Astrocyte (in vitro differentiated cells and primary cell): ENCODE data around the gene NOL8.

Source experiments
- CTCF ChIP-seq: IDR thresholded peaks from 2 replicates; pipeline ENCODE4 v1.5.1; 2011; ENCODE audit warnings: low read depth, mild to moderate bottlenecking, inconsistent platforms, low read length, moderate library complexity; ENCODE audit not compliant: insufficient read depth
- EZH2 ChIP-seq: IDR thresholded peaks from 2 replicates; pipeline ENCODE4 v1.6.1; 2012; ENCODE audit warnings: mild to moderate bottlenecking, low read length, inconsistent platforms; ENCODE audit not compliant: insufficient read depth

- TF ChIP-seq CTCF, result no peak
- no peak for TF ChIP-seq EZH2
Measured at GRCh38 chr9:92275541-92275940, 49.6 kb downstream of the NOL8 start.
